Nephron progenitor cell (in vitro differentiated cells): ENCODE data around the gene SLC17A6.

Experiments
- DNase-seq: peaks from one replicate; pipeline ENCODE4 v3.0.0; 2021
- H3K27ac Mint-ChIP-seq: 2 replicates; pipeline ENCODE4 v1.8.0; 2021; ENCODE audit warnings: mild to moderate bottlenecking, moderate library complexity, mixed read lengths
- H3K27me3 Mint-ChIP-seq: 2 replicates; pipeline ENCODE4 v1.8.0; 2021; ENCODE audit warnings: mild to moderate bottlenecking, low read depth, mixed read lengths; ENCODE audit not compliant: poor library complexity
- H3K36me3 Mint-ChIP-seq: 2 replicates; pipeline ENCODE4 v1.8.0; 2021; ENCODE audit warnings: low read depth, mixed read lengths
- H3K4me1 Mint-ChIP-seq: 2 replicates; pipeline ENCODE4 v1.8.0; 2021; ENCODE audit warnings: mixed read lengths
- H3K4me3 Mint-ChIP-seq: 2 replicates; pipeline ENCODE4 v1.8.0; 2021; ENCODE audit warnings: mild to moderate bottlenecking, moderate library complexity, mixed read lengths
- H3K9me3 Mint-ChIP-seq: 2 replicates; pipeline ENCODE4 v1.8.0; 2021; ENCODE audit warnings: mild to moderate bottlenecking, moderate library complexity, mixed read lengths
- CTCF ChIP-seq: fragments of 200-600 bp; sonication (generic); IDR thresholded peaks from 2 replicates; pipeline ENCODE4 v1.5.0; 2021; ENCODE audit warnings: antibody characterized with exemption

SLC17A6 gene

GRCh38 chr11:22337596-22338485, at the start of gene SLC17A6:
Gene SLC17A6, plus strand, starts transcription at chr11:22338381. Its CDS starts 153 bp downstream, at chr11:22338534.
- peaks cover 11% of the 10 kb centered on the region for H3K4me1 Mint-ChIP-seq
- no peak within 1 kb of the TSS for H3K4me3 Mint-ChIP-seq
- peaks cover 67% of the 10 kb centered on the region for H3K27me3 Mint-ChIP-seq
- H3K9me3 Mint-ChIP-seq: peaks cover 3% of the 10 kb centered on the region
- DNase-seq: peak; percentile 76
- TF ChIP-seq CTCF: no peak
- no peaks in the 10 kb centered on the region for H3K36me3 Mint-ChIP-seq
- H3K27ac Mint-ChIP-seq: no peak within 1 kb of the TSS

GRCh38 chr11:22302368-22302767, 35.8 kb upstream of the SLC17A6 start:
- H3K4me3 Mint-ChIP-seq: no peak overlapping the region
- no peak for TF ChIP-seq CTCF
- H3K4me1 Mint-ChIP-seq: no peaks in the 10 kb centered on the region
- H3K27ac Mint-ChIP-seq: no peak overlapping the region
- no peaks in the 10 kb centered on the region for H3K36me3 Mint-ChIP-seq
- DNase-seq: no peak
- H3K27me3 Mint-ChIP-seq: peaks cover 5% of the 10 kb centered on the region
- H3K9me3 Mint-ChIP-seq: no peaks in the 10 kb centered on the region

GRCh38 chr11:22304337-22304961, 33.7 kb upstream of the SLC17A6 start:
- peak; percentile 67 for TF ChIP-seq CTCF
- H3K27me3 Mint-ChIP-seq: peaks cover 5% of the 10 kb centered on the region
- no peak overlapping the region for H3K27ac Mint-ChIP-seq
- no peaks in the 10 kb centered on the region for H3K9me3 Mint-ChIP-seq
- no peaks in the 10 kb centered on the region for H3K4me1 Mint-ChIP-seq
- H3K4me3 Mint-ChIP-seq: no peak overlapping the region
- no peak for DNase-seq
- H3K36me3 Mint-ChIP-seq: no peaks in the 10 kb centered on the region

- Mint-ChIP-seq H3K4me1 (no peaks in the 10 kb centered on the region), H3K27ac (no peak overlapping the region), H3K4me3 (no peak overlapping the region), H3K9me3 (peaks cover 4% of the 10 kb centered on the region), H3K36me3 (no peaks in the 10 kb centered on the region), H3K27me3 (no peaks in the 10 kb centered on the region)
- TF ChIP-seq CTCF: no peak
- no peak for DNase-seq
Observed at GRCh38 chr11:22317656-22318055, 20.5 kb upstream of the SLC17A6 start.

GRCh38 chr11:22331771-22332170, 6.4 kb upstream of the SLC17A6 start:
- no peaks in the 10 kb centered on the region for H3K4me1 Mint-ChIP-seq
- H3K4me3 Mint-ChIP-seq: no peak overlapping the region
- no peak overlapping the region for H3K27ac Mint-ChIP-seq
- DNase-seq: no peak
- peaks cover 17% of the 10 kb centered on the region for H3K27me3 Mint-ChIP-seq
- no peaks in the 10 kb centered on the region for H3K36me3 Mint-ChIP-seq
- no peaks in the 10 kb centered on the region for H3K9me3 Mint-ChIP-seq
- no peak for TF ChIP-seq CTCF
